HepG2 (cell line): ENCODE measurements around the gene TMEM135. TPM values are rescaled to one million over a fixed set of nuclear protein-coding genes. Genes with fewer than 3 reads are reported as not detected.

Experiments used
- CBX1 ChIP-seq: IDR thresholded peaks from one replicate; pipeline ENCODE4 v1.6.1; 2016; ENCODE audit warnings: antibody characterized with exemption, low read depth
- RCOR2 ChIP-seq: IDR thresholded peaks from 2 replicates; pipeline ENCODE4 v1.6.1; 2016; ENCODE audit warnings: missing biosample characterization, missing genetic modification reagents
- SIN3B ChIP-seq: fragments of 150-350 bp; IDR thresholded peaks from 2 replicates; pipeline ENCODE4 v1.6.1; 2014; ENCODE audit warnings: low read length
- YEATS2 ChIP-seq: sonication (generic); formaldehyde crosslinking; IDR thresholded peaks from 2 replicates; pipeline ENCODE4 v1.4.0; 2020; ENCODE audit warnings: missing genetic modification reagents, borderline replicate concordance
- ZBTB42 ChIP-seq: sonication (generic); formaldehyde crosslinking; IDR thresholded peaks from 2 replicates; pipeline ENCODE4 v1.5.0; 2020; ENCODE audit warnings: mild to moderate bottlenecking, missing genetic modification reagents
- ZNF17 ChIP-seq: sonication (generic); formaldehyde crosslinking; IDR thresholded peaks from 2 replicates; pipeline ENCODE4 v1.5.0; 2020; ENCODE audit warnings: mild to moderate bottlenecking, missing genetic modification reagents
- ZNF350 ChIP-seq: sonication (generic); formaldehyde crosslinking; IDR thresholded peaks from 2 replicates; pipeline ENCODE4 v1.4.0; 2020; ENCODE audit warnings: mild to moderate bottlenecking, low read depth, missing genetic modification reagents, borderline replicate concordance
- ZNF614 ChIP-seq: IDR thresholded peaks from 2 replicates; pipeline ENCODE4 v1.6.1; 2018; ENCODE audit warnings: missing biosample characterization, missing genetic modification reagents, inconsistent platforms, borderline replicate concordance
- polyA plus RNA-seq, 8 experiments: library from polyadenylated mRNA; depleted of rRNA in 3 of 8; stranded (reverse) in 7 of 8; unstranded in 1 of 8; fragments of >200 nt; fragmentation: Illumina TruSeq in 4 of 8; extraction: Trizol in 4 of 8; gene quantifications; 2 replicates each; pipeline versions ENCODE4 v1.2.1 to v1.2.3, GENCODE V29; 2011 to 2016; ENCODE audit warnings: low read depth in 4 of 8, missing spikeins in 1 of 8, mixed read lengths in 1 of 8; ENCODE audit not compliant: insufficient read depth in 1 of 8
- total RNA-seq, 5 experiments: library from RNA; depleted of rRNA; stranded (reverse); fragments of >200 nt; fragmentation: Illumina TruSeq; extraction: Trizol; gene quantifications; 2 replicates each; pipeline ENCODE4 v1.2.3, GENCODE V29; 2016; ENCODE audit warnings: low read depth in 1 of 5
- TF ChIP-seq, protein P1 (sequence below): sonication (generic); formaldehyde crosslinking; IDR thresholded peaks from 2 replicates; pipeline ENCODE4 v1.5.1; 2020; ENCODE audit warnings: missing genetic modification reagents, mild to moderate bottlenecking, borderline replicate concordance
- TF ChIP-seq, protein P2 (sequence below): sonication (generic); formaldehyde crosslinking; IDR thresholded peaks from 2 replicates; pipeline ENCODE4 v1.9.0; 2021; ENCODE audit warnings: missing genetic modification reagents, borderline replicate concordance
- TF ChIP-seq, protein P3 (sequence below): sonication (generic); formaldehyde crosslinking; IDR thresholded peaks from 2 replicates; pipeline ENCODE4 v1.4.0; 2020; ENCODE audit warnings: mild to moderate bottlenecking, low read depth, missing genetic modification reagents
- TF ChIP-seq, protein P4 (sequence below): conservative IDR thresholded peaks from 2 replicates; pipeline ENCODE4 v1.6.1; 2018; ENCODE audit warnings: missing genetic modification reagents
- TF ChIP-seq, protein P5 (sequence below): sonication (generic); formaldehyde crosslinking; IDR thresholded peaks from 2 replicates; pipeline ENCODE4 v1.8.1; 2023; ENCODE audit warnings: mild to moderate bottlenecking, missing genetic modification reagents
- TF ChIP-seq, protein P6 (sequence below): sonication (generic); formaldehyde crosslinking; IDR thresholded peaks from 2 replicates; pipeline ENCODE4 v1.4.0; 2020; ENCODE audit warnings: missing genetic modification reagents, borderline replicate concordance

TMEM135 gene
- total and polyA plus RNA-seq, 2 of the 13 experiments (the other 11 are each of a cell fraction or from before 2014, with no cell fraction given) = 36.6 to 88.9 TPM

DNA sequence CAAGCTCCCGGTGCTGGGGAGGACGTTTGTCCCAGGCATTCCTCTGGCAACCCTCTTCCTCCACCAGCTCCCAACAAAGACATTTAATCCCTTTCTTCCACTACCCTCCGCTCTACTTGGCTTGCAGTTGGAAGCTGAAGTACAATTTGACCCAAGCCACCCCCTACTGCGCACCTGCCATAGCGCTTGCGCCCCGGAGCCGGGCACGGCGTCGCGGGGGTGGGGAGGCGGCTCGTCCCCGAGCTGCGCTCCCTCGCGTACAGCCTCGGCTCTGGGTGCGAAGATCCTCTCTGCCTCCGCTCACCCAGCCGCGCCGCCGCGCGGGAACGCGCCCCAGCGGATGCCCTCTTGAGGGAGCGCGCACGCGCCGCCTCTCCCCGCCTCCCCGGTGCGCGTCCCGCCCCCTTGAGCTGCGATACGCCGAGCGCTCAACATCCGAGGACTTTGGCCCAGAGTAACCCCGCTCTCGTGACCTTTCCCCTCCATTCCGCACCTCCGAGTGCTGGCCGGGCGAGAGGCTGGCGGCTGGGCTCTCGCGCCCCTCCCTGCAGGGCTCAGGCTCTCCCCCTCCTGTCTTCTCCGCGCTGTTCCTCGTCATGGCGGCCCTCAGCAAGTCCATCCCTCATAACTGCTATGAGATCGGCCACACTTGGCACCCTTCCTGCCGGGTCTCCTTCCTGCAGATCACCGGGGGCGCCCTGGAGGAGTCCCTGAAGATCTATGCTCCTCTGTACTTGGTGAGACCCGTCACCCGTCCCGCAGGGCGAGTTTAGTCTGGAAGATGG, at the start of gene TMEM135 (continued):
- TF ChIP-seq, protein P1, sequence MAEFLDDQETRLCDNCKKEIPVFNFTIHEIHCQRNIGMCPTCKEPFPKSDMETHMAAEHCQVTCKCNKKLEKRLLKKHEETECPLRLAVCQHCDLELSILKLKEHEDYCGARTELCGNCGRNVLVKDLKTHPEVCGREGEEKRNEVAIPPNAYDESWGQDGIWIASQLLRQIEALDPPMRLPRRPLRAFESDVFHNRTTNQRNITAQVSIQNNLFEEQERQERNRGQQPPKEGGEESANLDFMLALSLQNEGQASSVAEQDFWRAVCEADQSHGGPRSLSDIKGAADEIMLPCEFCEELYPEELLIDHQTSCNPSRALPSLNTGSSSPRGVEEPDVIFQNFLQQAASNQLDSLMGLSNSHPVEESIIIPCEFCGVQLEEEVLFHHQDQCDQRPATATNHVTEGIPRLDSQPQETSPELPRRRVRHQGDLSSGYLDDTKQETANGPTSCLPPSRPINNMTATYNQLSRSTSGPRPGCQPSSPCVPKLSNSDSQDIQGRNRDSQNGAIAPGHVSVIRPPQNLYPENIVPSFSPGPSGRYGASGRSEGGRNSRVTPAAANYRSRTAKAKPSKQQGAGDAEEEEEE = no peak
- TF ChIP-seq RCOR2 (peak; percentile 73; the same call in 1 of the 2 replicates), ZNF17 (no peak), YEATS2 (CRISPR knock-in tag) (peak; percentile 25; the same call in 1 of the 2 replicates), ZNF350 (CRISPR knock-in tag) (peak; percentile 90), ZNF614 (CRISPR knock-in tag) (peak; percentile 82), CBX1 (peak; percentile 73), SIN3B (no peak; the same call in 1 of the 2 replicates), ZBTB42 (0 out of 2 replicates have a peak, but pooled peaks have one; percentile 53)
- TF ChIP-seq, protein P2, sequence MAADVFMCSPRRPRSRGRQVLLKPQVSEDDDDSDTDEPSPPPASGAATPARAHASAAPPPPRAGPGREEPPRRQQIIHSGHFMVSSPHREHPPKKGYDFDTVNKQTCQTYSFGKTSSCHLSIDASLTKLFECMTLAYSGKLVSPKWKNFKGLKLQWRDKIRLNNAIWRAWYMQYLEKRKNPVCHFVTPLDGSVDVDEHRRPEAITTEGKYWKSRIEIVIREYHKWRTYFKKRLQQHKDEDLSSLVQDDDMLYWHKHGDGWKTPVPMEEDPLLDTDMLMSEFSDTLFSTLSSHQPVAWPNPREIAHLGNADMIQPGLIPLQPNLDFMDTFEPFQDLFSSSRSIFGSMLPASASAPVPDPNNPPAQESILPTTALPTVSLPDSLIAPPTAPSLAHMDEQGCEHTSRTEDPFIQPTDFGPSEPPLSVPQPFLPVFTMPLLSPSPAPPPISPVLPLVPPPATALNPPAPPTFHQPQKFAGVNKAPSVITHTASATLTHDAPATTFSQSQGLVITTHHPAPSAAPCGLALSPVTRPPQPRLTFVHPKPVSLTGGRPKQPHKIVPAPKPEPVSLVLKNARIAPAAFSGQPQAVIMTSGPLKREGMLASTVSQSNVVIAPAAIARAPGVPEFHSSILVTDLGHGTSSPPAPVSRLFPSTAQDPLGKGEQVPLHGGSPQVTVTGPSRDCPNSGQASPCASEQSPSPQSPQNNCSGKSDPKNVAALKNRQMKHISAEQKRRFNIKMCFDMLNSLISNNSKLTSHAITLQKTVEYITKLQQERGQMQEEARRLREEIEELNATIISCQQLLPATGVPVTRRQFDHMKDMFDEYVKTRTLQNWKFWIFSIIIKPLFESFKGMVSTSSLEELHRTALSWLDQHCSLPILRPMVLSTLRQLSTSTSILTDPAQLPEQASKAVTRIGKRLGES (CRISPR knock-in tag) = no peak
- TF ChIP-seq, protein P3, sequence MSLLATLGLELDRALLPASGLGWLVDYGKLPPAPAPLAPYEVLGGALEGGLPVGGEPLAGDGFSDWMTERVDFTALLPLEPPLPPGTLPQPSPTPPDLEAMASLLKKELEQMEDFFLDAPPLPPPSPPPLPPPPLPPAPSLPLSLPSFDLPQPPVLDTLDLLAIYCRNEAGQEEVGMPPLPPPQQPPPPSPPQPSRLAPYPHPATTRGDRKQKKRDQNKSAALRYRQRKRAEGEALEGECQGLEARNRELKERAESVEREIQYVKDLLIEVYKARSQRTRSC (CRISPR knock-in tag) = no peak
- TF ChIP-seq, protein P4, sequence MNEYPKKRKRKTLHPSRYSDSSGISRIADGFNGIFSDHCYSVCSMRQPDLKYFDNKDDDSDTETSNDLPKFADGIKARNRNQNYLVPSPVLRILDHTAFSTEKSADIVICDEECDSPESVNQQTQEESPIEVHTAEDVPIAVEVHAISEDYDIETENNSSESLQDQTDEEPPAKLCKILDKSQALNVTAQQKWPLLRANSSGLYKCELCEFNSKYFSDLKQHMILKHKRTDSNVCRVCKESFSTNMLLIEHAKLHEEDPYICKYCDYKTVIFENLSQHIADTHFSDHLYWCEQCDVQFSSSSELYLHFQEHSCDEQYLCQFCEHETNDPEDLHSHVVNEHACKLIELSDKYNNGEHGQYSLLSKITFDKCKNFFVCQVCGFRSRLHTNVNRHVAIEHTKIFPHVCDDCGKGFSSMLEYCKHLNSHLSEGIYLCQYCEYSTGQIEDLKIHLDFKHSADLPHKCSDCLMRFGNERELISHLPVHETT (CRISPR knock-in tag) = no peak; the same call in 1 of the 2 replicates
- TF ChIP-seq, protein P5, sequence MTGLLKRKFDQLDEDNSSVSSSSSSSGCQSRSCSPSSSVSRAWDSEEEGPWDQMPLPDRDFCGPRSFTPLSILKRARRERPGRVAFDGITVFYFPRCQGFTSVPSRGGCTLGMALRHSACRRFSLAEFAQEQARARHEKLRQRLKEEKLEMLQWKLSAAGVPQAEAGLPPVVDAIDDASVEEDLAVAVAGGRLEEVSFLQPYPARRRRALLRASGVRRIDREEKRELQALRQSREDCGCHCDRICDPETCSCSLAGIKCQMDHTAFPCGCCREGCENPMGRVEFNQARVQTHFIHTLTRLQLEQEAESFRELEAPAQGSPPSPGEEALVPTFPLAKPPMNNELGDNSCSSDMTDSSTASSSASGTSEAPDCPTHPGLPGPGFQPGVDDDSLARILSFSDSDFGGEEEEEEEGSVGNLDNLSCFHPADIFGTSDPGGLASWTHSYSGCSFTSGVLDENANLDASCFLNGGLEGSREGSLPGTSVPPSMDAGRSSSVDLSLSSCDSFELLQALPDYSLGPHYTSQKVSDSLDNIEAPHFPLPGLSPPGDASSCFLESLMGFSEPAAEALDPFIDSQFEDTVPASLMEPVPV (CRISPR knock-in tag) = peak; percentile 88
- TF ChIP-seq, protein P6, sequence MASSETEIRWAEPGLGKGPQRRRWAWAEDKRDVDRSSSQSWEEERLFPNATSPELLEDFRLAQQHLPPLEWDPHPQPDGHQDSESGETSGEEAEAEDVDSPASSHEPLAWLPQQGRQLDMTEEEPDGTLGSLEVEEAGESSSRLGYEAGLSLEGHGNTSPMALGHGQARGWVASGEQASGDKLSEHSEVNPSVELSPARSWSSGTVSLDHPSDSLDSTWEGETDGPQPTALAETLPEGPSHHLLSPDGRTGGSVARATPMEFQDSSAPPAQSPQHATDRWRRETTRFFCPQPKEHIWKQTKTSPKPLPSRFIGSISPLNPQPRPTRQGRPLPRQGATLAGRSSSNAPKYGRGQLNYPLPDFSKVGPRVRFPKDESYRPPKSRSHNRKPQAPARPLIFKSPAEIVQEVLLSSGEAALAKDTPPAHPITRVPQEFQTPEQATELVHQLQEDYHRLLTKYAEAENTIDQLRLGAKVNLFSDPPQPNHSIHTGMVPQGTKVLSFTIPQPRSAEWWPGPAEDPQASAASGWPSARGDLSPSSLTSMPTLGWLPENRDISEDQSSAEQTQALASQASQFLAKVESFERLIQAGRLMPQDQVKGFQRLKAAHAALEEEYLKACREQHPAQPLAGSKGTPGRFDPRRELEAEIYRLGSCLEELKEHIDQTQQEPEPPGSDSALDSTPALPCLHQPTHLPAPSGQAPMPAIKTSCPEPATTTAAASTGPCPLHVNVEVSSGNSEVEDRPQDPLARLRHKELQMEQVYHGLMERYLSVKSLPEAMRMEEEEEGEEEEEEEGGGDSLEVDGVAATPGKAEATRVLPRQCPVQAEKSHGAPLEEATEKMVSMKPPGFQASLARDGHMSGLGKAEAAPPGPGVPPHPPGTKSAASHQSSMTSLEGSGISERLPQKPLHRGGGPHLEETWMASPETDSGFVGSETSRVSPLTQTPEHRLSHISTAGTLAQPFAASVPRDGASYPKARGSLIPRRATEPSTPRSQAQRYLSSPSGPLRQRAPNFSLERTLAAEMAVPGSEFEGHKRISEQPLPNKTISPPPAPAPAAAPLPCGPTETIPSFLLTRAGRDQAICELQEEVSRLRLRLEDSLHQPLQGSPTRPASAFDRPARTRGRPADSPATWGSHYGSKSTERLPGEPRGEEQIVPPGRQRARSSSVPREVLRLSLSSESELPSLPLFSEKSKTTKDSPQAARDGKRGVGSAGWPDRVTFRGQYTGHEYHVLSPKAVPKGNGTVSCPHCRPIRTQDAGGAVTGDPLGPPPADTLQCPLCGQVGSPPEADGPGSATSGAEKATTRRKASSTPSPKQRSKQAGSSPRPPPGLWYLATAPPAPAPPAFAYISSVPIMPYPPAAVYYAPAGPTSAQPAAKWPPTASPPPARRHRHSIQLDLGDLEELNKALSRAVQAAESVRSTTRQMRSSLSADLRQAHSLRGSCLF = no peak
